Fibroblast of skin of back (primary cell): ENCODE measurements around the gene ANKRD45.
"Not testable (repeated sequence)": the region's sequence is repeated elsewhere in the genome, so short reads cannot be mapped to it uniquely, and the experiment has no call there.

ENCODE experiments used
- DNase-seq: peaks from one replicate; pipeline ENCODE4 v3.0.0-alpha.2; 2013

ANKRD45 gene

GRCh38 chr1:173642450-173643139 lies 27.1 kb downstream of the ANKRD45 start:
- peak; percentile 15 for DNase-seq

- no peak for DNase-seq
Observed at GRCh38 chr1:173639102-173639501, 30.5 kb downstream of the ANKRD45 start.

GRCh38 chr1:173638043-173639021 lies 31.3 kb downstream of the ANKRD45 start:
- no peak for DNase-seq

- DNase-seq: not testable (repeated sequence)
Observed at GRCh38 chr1:173637236-173638042, 32.2 kb downstream of the ANKRD45 start.

GRCh38 chr1:173635116-173635515 lies 34.5 kb downstream of the ANKRD45 start, which contains the start of gene TEX50:
TSS of gene TEX50 (plus strand) at chr1:173635338. CDS start at chr1:173635522, 184 bp downstream.
- DNase-seq: no peak

- no peak for DNase-seq
Observed at GRCh38 chr1:173628888-173629287, 40.8 kb downstream of the ANKRD45 start.

- no peak for DNase-seq
Observed at GRCh38 chr1:173627269-173627668, 42.4 kb downstream of the ANKRD45 start.

GRCh38 chr1:173616859-173617258 lies 52.8 kb downstream of the ANKRD45 start:
- DNase-seq: no peak

GRCh38 chr1:173613086-173613485 lies 56.6 kb downstream of the ANKRD45 start:
- not testable (repeated sequence) for DNase-seq

GRCh38 chr1:173608503-173609216 lies 61.0 kb downstream of the ANKRD45 start:
- no peak for DNase-seq

GRCh38 chr1:173603056-173603591 lies 66.5 kb downstream of the ANKRD45 start, which contains the start of gene SLC9C2:
TSS of gene SLC9C2 (minus strand) at chr1:173603072. CDS start at chr1:173601776, 1,296 bp downstream.
- no peak for DNase-seq

GRCh38 chr1:173601588-173601987 lies 68.1 kb downstream of the ANKRD45 start:
- DNase-seq: no peak

- DNase-seq: no peak
Observed at GRCh38 chr1:173596097-173596825, 73.4 kb downstream of the ANKRD45 start.

- not testable (repeated sequence) for DNase-seq
Observed at GRCh38 chr1:173591138-173591537, 78.5 kb downstream of the ANKRD45 start.

- peak; percentile 9 for DNase-seq
Observed at GRCh38 chr1:173590557-173590956, 79.1 kb downstream of the ANKRD45 start.

- no peak for DNase-seq
Observed at GRCh38 chr1:173581383-173582079, 88.1 kb downstream of the ANKRD45 start.

GRCh38 chr1:173580658-173581057 lies 89.0 kb downstream of the ANKRD45 start:
- DNase-seq: no peak

GRCh38 chr1:173580071-173580470 lies 89.6 kb downstream of the ANKRD45 start:
- DNase-seq: no peak

- DNase-seq: no peak
Observed at GRCh38 chr1:173573596-173573995, 96.1 kb downstream of the ANKRD45 start.
